Right lobe of liver (tissue), 4 donors: Measurements from ENCODE around the gene EXD2.

Source experiments
- POLR2A ChIP-seq: fragments of 450-650 bp; IDR thresholded peaks from one replicate; pipeline ENCODE4 v1.6.1; 2017; ENCODE audit warnings: antibody characterized with exemption, mild to moderate bottlenecking
- TF ChIP-seq, protein P1 (sequence below), 4 donors: fragments of 200-600 bp in 3 of 4; fragments of 450-650 bp in 1 of 4; IDR thresholded peaks; one replicate each; pipeline versions ENCODE4 v1.5.1 to v1.8.0; 2016 to 2022; ENCODE audit warnings: antibody characterized with exemption in 4 of 4, mild to moderate bottlenecking in 2 of 4
- donor health status: DM: no; HTN: no; CAD: no.
- donor health status: DM: no; HTN: no; CAD: no.
- donor health status: DM: no; HTN: yes; CAD: no.

DNA sequence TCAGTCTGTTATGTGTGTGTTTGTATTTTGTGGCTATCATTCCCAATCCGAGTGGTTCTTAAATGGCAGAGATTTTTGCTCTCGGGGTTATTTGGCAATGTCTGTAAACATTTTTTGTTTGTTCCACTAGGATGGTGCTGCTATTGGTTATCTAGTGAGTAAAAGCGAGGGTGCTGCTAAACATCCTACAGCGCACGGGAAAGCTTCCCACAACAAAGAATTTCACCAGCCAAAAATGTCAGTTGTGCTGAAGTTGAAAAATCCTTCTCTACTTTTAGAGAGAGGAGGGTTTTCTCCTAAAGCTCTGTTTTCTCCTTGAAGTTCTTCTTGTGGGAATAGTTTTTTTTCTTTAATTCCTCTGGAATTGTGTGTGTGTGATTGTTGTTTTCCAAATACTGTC lies 2.4 kb downstream of the EXD2 start:
- no peak for TF ChIP-seq POLR2A
- TF ChIP-seq, protein P1, sequence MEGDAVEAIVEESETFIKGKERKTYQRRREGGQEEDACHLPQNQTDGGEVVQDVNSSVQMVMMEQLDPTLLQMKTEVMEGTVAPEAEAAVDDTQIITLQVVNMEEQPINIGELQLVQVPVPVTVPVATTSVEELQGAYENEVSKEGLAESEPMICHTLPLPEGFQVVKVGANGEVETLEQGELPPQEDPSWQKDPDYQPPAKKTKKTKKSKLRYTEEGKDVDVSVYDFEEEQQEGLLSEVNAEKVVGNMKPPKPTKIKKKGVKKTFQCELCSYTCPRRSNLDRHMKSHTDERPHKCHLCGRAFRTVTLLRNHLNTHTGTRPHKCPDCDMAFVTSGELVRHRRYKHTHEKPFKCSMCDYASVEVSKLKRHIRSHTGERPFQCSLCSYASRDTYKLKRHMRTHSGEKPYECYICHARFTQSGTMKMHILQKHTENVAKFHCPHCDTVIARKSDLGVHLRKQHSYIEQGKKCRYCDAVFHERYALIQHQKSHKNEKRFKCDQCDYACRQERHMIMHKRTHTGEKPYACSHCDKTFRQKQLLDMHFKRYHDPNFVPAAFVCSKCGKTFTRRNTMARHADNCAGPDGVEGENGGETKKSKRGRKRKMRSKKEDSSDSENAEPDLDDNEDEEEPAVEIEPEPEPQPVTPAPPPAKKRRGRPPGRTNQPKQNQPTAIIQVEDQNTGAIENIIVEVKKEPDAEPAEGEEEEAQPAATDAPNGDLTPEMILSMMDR (IDR thresholded peaks at IDR 0.05): no peak
